HepG2 (cell line): ENCODE data around the gene RABEP1. TPM values are rescaled to one million over a fixed set of nuclear protein-coding genes. Genes with fewer than 3 reads are reported as not detected.
A peak's percentile ranks its signal among the peaks of the same experiment; 100 is the strongest.

Experiments used
- KDM5B ChIP-seq: sonication (generic); formaldehyde crosslinking; IDR thresholded peaks from 2 replicates; pipeline ENCODE4 v1.4.0; 2020; ENCODE audit warnings: missing genetic modification reagents, mild to moderate bottlenecking, borderline replicate concordance
- TEAD3 ChIP-seq: optimal IDR thresholded peaks from 2 replicates; pipeline ENCODE3; 2016; ENCODE audit warnings: borderline replicate concordance
- ZBTB2 ChIP-seq: sonication (generic); formaldehyde crosslinking; IDR thresholded peaks from 2 replicates; pipeline ENCODE4 v1.8.0; 2022; ENCODE audit warnings: low read depth, missing genetic modification reagents
- ZGPAT ChIP-seq: IDR thresholded peaks from 2 replicates; pipeline ENCODE4 v1.6.1; 2016; ENCODE audit warnings: mild to moderate bottlenecking
- ZNF225 ChIP-seq: sonication (generic); formaldehyde crosslinking; IDR thresholded peaks from 2 replicates; pipeline ENCODE4 v1.4.0; 2020; ENCODE audit warnings: mild to moderate bottlenecking, missing genetic modification reagents
- ZNF83 ChIP-seq: sonication (generic); formaldehyde crosslinking; IDR thresholded peaks from 2 replicates; pipeline ENCODE4 v1.4.0; 2020; ENCODE audit warnings: missing genetic modification reagents, mild to moderate bottlenecking, borderline replicate concordance
- polyA plus RNA-seq, 8 experiments: library from polyadenylated mRNA; depleted of rRNA in 3 of 8; stranded (reverse) in 7 of 8; unstranded in 1 of 8; fragments of >200 nt; fragmentation: Illumina TruSeq in 4 of 8; extraction: Trizol in 4 of 8; gene quantifications; 2 replicates each; pipeline versions ENCODE4 v1.2.1 to v1.2.3, GENCODE V29; 2011 to 2016; ENCODE audit warnings: low read depth in 4 of 8, missing spikeins in 1 of 8, mixed read lengths in 1 of 8; ENCODE audit not compliant: insufficient read depth in 1 of 8
- total RNA-seq, 5 experiments: library from RNA; depleted of rRNA; stranded (reverse); fragments of >200 nt; fragmentation: Illumina TruSeq; extraction: Trizol; gene quantifications; 2 replicates each; pipeline ENCODE4 v1.2.3, GENCODE V29; 2016; ENCODE audit warnings: low read depth in 1 of 5
- TF ChIP-seq, protein P1 (sequence below): IDR thresholded peaks from 2 replicates; pipeline ENCODE4 v1.6.1; 2012; ENCODE audit warnings: low read length, improper control_type of control experiment
- TF ChIP-seq, protein P2 (sequence below): sonication (generic); formaldehyde crosslinking; conservative IDR thresholded peaks from 2 replicates; pipeline ENCODE4 v1.5.0; 2020; ENCODE audit warnings: missing genetic modification reagents
- TF ChIP-seq, protein P3 (sequence below), 2 experiments: fragments of 450-650 bp in 1 of 2; sonication (generic) in 1 of 2; formaldehyde crosslinking in 1 of 2; IDR thresholded peaks; 2 replicates each; pipeline versions ENCODE4 v1.6.1 to v1.8.0; 2016 to 2022; ENCODE audit warnings: antibody characterized with exemption in 1 of 2, mild to moderate bottlenecking in 1 of 2, missing genetic modification reagents in 1 of 2

Gene RABEP1
- total and polyA plus RNA-seq, 2 of the 13 experiments (the other 11 are each of a cell fraction or from before 2014, with no cell fraction given) = 13.7 to 41.5 TPM

GRCh38 chr17:5281814-5282641 is at the start of gene RABEP1 (continued):
- TF ChIP-seq, protein P1, sequence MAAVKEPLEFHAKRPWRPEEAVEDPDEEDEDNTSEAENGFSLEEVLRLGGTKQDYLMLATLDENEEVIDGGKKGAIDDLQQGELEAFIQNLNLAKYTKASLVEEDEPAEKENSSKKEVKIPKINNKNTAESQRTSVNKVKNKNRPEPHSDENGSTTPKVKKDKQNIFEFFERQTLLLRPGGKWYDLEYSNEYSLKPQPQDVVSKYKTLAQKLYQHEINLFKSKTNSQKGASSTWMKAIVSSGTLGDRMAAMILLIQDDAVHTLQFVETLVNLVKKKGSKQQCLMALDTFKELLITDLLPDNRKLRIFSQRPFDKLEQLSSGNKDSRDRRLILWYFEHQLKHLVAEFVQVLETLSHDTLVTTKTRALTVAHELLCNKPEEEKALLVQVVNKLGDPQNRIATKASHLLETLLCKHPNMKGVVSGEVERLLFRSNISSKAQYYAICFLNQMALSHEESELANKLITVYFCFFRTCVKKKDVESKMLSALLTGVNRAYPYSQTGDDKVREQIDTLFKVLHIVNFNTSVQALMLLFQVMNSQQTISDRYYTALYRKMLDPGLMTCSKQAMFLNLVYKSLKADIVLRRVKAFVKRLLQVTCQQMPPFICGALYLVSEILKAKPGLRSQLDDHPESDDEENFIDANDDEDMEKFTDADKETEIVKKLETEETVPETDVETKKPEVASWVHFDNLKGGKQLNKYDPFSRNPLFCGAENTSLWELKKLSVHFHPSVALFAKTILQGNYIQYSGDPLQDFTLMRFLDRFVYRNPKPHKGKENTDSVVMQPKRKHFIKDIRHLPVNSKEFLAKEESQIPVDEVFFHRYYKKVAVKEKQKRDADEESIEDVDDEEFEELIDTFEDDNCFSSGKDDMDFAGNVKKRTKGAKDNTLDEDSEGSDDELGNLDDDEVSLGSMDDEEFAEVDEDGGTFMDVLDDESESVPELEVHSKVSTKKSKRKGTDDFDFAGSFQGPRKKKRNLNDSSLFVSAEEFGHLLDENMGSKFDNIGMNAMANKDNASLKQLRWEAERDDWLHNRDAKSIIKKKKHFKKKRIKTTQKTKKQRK = no peak
- TF ChIP-seq KDM5B (CRISPR knock-in tag) = peak; percentile 41; the same call in 1 of the 2 replicates
- TF ChIP-seq TEAD3 (CRISPR knock-in tag) = no peak
- TF ChIP-seq ZGPAT (CRISPR knock-in tag) = peak; percentile 68; the same call in 1 of the 2 replicates
- TF ChIP-seq, protein P2, sequence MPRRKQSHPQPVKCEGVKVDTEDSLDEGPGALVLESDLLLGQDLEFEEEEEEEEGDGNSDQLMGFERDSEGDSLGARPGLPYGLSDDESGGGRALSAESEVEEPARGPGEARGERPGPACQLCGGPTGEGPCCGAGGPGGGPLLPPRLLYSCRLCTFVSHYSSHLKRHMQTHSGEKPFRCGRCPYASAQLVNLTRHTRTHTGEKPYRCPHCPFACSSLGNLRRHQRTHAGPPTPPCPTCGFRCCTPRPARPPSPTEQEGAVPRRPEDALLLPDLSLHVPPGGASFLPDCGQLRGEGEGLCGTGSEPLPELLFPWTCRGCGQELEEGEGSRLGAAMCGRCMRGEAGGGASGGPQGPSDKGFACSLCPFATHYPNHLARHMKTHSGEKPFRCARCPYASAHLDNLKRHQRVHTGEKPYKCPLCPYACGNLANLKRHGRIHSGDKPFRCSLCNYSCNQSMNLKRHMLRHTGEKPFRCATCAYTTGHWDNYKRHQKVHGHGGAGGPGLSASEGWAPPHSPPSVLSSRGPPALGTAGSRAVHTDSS (CRISPR knock-in tag) = no peak
- TF ChIP-seq, protein P3, sequence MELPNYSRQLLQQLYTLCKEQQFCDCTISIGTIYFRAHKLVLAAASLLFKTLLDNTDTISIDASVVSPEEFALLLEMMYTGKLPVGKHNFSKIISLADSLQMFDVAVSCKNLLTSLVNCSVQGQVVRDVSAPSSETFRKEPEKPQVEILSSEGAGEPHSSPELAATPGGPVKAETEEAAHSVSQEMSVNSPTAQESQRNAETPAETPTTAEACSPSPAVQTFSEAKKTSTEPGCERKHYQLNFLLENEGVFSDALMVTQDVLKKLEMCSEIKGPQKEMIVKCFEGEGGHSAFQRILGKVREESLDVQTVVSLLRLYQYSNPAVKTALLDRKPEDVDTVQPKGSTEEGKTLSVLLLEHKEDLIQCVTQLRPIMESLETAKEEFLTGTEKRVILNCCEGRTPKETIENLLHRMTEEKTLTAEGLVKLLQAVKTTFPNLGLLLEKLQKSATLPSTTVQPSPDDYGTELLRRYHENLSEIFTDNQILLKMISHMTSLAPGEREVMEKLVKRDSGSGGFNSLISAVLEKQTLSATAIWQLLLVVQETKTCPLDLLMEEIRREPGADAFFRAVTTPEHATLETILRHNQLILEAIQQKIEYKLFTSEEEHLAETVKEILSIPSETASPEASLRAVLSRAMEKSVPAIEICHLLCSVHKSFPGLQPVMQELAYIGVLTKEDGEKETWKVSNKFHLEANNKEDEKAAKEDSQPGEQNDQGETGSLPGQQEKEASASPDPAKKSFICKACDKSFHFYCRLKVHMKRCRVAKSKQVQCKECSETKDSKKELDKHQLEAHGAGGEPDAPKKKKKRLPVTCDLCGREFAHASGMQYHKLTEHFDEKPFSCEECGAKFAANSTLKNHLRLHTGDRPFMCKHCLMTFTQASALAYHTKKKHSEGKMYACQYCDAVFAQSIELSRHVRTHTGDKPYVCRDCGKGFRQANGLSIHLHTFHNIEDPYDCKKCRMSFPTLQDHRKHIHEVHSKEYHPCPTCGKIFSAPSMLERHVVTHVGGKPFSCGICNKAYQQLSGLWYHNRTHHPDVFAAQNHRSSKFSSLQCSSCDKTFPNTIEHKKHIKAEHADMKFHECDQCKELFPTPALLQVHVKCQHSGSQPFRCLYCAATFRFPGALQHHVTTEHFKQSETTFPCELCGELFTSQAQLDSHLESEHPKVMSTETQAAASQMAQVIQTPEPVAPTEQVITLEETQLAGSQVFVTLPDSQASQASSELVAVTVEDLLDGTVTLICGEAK (IDR thresholded peaks at IDR 0.05) = no peak
- TF ChIP-seq, protein P3 (CRISPR knock-in tag; IDR thresholded peaks at IDR 0.05) = no peak
- no peak for TF ChIP-seq ZNF83
- TF ChIP-seq ZNF225 (CRISPR knock-in tag) = no peak
- no peak for TF ChIP-seq ZBTB2 (CRISPR knock-in tag)
